ENCODE data around the gene TSPYL2. TPM values are rescaled to one million over a fixed set of nuclear protein-coding genes. Genes with fewer than 3 reads are reported as not detected.

TSPYL2 gene
- polyA plus RNA-seq, 1 donor from 2014 or later, result 19.3 TPM

DNA sequence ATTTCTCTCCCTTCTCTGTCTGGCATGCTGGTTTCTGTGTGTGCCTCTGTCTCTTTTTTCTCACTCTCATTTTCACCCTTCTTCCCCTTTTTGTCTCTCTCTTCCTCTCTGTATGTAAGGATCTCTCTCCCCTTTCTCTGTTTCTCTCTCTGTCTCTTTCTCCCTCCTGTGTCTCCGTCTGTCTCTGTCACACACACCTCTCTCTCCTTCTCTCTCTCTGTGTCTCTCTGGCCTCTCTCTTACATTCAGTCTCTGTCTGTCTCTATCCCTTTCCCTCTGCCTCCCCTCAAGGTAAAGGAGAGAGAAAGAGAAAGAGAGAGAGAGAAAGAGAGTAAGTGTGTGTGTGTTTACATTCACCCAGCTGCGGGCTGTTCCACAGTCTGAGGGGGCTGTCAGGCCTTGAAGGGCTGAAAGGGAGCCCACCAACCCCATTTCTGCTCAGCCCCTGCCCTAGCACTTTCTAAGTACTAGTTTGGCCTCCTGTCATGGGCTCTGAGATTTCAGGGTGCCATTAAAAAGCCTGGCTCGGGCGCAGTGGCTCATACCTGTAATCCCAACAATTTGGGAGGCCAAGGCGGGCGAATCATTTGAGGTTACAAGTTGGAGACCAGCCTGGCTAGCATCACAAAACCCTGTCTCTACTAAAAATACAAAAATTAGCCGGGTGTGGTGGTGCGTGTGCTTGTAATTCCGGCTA is 9.6 kb upstream of the TSPYL2 start:
- no peaks in the 10 kb centered on the region for H3K36me3 Mint-ChIP-seq
- H3K9me3 Mint-ChIP-seq, result no peaks in the 10 kb centered on the region
- H3K27ac Mint-ChIP-seq, result peak overlapping the region; percentile 3 to 92 (median 40)
- H3K4me1 Mint-ChIP-seq, result peaks cover 0 to 12% (median 5%) of the 10 kb centered on the region in 3 donors
- peaks cover 2% of the 10 kb centered on the region for H3K27me3 Mint-ChIP-seq
- H3K4me3 Mint-ChIP-seq, result peak overlapping the region; percentile 60 to 89 (median 84)

- H3K4me3 Mint-ChIP-seq, result peak overlapping the region in 2 of 4 donors; percentile 17 to 53
- peaks cover 2% of the 10 kb centered on the region for H3K27me3 Mint-ChIP-seq
- peak overlapping the region; percentile 3 to 75 (median 23) for H3K27ac Mint-ChIP-seq
- peaks cover 0 to 12% (median 5%) of the 10 kb centered on the region in 3 donors for H3K4me1 Mint-ChIP-seq
- H3K9me3 Mint-ChIP-seq, result no peaks in the 10 kb centered on the region
- H3K36me3 Mint-ChIP-seq, result no peaks in the 10 kb centered on the region
These were observed 9.0 kb upstream of the TSPYL2 start for GRCh38 chrX:53073115-53073586.

DNA sequence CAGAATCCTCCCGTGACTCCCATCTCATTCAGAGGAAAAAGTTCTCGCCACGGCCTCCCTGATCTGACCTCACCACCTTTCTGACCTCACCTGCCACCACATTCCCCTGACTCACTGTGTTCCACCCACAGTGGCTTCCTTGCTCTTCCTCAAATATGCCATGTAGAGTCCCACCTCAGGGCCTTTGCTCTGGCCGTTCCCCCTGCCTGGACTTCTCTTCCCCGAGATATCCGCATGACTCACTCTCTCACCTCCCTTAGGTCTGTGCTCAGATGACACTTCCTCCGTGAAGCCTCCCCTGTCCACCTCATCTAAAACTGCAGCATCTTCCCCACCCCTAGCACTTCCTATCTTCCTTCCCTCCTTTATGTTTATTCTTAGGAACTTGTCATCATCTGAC is 7.2 kb upstream of the TSPYL2 start:
- H3K36me3 Mint-ChIP-seq, result no peaks in the 10 kb centered on the region
- no peaks in the 10 kb centered on the region for H3K9me3 Mint-ChIP-seq
- H3K4me1 Mint-ChIP-seq, result peaks cover 0 to 12% (median 5%) of the 10 kb centered on the region in 3 donors
- H3K27ac Mint-ChIP-seq, result no peak overlapping the region
- no peak overlapping the region for H3K4me3 Mint-ChIP-seq
- H3K27me3 Mint-ChIP-seq, result peaks cover 2% of the 10 kb centered on the region

GRCh38 chrX:53076671-53077070 is 5.5 kb upstream of the TSPYL2 start:
- Mint-ChIP-seq H3K4me3 (no peak overlapping the region), H3K4me1 (peaks cover 0 to 11% (median 5%) of the 10 kb centered on the region in 3 donors), H3K27me3 (no peaks in the 10 kb centered on the region), H3K36me3 (no peaks in the 10 kb centered on the region), H3K27ac (no peak overlapping the region), H3K9me3 (no peaks in the 10 kb centered on the region)

DNA sequence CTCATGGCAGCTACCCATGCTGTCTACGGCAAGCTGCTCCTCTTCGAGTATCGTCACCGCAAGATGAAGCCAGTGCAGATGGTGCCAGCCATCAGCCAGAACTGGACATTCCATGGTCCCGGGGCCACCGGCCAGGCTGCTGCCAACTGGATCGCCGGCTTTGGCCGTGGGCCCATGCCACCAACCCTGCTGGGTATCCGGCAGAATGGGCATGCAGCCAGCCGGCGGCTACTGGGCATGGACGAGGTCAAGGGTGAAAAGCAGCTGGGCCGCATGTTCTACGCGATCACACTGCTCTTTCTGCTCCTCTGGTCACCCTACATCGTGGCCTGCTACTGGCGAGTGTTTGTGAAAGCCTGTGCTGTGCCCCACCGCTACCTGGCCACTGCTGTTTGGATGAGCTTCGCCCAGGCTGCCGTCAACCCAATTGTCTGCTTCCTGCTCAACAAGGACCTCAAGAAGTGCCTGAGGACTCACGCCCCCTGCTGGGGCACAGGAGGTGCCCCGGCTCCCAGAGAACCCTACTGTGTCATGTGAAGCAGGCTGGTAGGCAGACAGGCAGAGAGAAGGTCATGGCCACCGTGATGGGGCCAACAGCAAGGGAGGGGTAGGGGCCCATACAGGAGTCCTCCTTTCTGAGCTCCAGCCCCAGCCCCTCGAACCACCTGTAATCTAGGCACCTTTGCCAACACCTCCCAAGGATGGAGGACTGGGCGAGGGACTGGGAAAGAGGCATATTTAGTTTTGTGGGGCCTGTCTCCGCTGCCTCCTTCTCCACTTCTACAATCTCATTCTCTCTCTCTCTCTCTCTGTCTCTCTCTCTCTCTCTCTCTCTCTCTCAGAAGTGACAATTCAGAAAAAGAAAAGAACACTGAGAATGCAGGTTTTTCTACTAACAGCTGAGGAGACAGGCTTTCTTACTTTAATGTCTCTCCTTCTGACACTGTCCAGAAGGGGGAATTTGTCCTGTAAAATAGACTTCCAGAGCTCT is 4.7 kb upstream of the TSPYL2 start:
- no peaks in the 10 kb centered on the region for H3K9me3 Mint-ChIP-seq
- no peak overlapping the region for H3K4me3 Mint-ChIP-seq
- peaks cover 0 to 4% (median under 1%) of the 10 kb centered on the region in 3 donors for H3K4me1 Mint-ChIP-seq
- H3K27ac Mint-ChIP-seq, result peak overlapping the region in 1 of 3 donors; percentile 13
- no peaks in the 10 kb centered on the region for H3K27me3 Mint-ChIP-seq
- H3K36me3 Mint-ChIP-seq, result no peaks in the 10 kb centered on the region

DNA sequence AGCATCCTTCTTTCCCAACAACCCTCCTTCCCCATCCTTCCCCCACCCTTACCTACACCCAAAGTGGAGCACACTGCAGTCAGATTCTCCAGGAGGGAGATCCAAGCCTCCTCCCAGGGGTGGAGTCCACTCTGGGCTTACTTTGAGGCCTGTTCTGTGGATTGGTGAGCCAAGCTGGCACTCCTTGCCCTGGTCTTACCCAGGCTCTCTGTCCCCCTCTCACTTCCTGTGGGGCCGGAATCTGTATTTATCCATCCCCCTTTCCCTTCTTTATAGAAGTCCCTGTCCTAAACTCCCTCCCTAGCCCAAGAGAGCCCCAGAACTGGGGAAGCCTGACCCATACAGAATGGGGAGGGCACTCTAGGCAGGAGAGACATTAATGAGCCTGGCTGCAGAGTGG is 3.2 kb upstream of the TSPYL2 start:
- no peaks in the 10 kb centered on the region for H3K36me3 Mint-ChIP-seq
- no peaks in the 10 kb centered on the region for H3K27me3 Mint-ChIP-seq
- no peak overlapping the region for H3K4me3 Mint-ChIP-seq
- peaks cover 0 to 10% (median 10%) of the 10 kb centered on the region in 3 donors for H3K4me1 Mint-ChIP-seq
- no peak overlapping the region for H3K27ac Mint-ChIP-seq
- no peaks in the 10 kb centered on the region for H3K9me3 Mint-ChIP-seq

DNA sequence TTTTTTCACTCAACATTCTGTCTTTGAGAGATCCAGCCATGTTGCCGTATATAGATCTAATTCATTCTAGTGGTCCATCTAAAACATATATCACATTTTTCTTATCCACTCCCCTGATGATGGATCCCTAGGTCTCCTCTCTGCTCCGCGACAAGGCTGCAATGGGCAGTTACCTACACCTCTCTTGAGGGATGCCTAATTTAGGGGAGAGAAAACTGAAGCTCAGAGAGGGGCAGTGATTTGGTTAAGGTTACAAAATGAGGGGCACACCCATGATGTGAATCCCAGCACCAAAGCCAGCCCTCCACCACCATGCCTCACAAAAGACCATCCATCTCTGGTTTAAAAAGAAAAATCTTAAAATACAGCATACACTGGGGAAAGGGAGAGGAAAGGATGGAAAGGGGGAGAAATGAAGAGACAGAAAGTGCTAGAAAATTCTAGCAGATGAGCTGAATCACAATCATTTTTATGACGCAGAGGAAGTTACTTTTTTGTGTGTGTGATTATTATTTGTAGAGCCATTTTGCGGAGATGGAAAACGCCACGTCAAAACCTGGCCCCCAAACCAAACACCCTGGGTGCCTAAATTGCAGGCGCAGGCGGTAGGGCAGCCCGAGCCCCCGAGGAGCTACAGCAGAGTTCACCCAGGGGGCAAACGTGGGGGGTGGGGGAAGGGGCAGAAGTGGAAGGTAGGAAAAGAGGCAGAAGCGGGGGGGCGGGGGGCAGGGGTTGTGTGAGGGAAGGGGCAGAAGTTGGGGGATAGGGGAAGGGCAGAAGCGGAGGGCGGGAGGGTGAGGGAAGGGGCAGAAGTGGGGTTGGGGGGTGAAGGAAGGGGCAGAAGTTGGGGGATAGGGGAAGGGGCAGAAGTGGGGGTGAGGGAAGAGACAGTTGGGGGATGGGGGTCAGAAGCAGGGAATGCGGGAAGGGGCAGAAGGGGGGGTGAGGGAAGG is 1.3 kb upstream of the TSPYL2 start:
- peak overlapping the region; percentile 91 to 96 (median 95) for H3K27ac Mint-ChIP-seq
- no peaks in the 10 kb centered on the region for H3K27me3 Mint-ChIP-seq
- H3K4me1 Mint-ChIP-seq, result peaks cover 0 to 18% (median 15%) of the 10 kb centered on the region in 3 donors

GRCh38 chrX:53082773-53083616 is 828 bp downstream of the TSPYL2 start:
- H3K36me3 Mint-ChIP-seq, result no peaks in the 10 kb centered on the region
- no peaks in the 10 kb centered on the region for H3K9me3 Mint-ChIP-seq

More for the DNA sequence above, 1.3 kb upstream of the TSPYL2 start:
- peak overlapping the region; percentile 78 to 94 (median 85) for H3K4me3 Mint-ChIP-seq
- no peaks in the 10 kb centered on the region for H3K36me3 Mint-ChIP-seq
- H3K9me3 Mint-ChIP-seq, result no peaks in the 10 kb centered on the region

GRCh38 chrX:53084043-53084570 is 1.9 kb downstream of the TSPYL2 start:
- Mint-ChIP-seq H3K36me3 (no peaks in the 10 kb centered on the region), H3K4me1 (peaks cover 7 to 22% (median 22%) of the 10 kb centered on the region in 3 donors)

More at GRCh38 chrX:53082773-53083616, 828 bp downstream of the TSPYL2 start:
- peak overlapping the region; percentile 83 to 98 (median 88) for H3K27ac Mint-ChIP-seq
- H3K4me1 Mint-ChIP-seq, result peaks cover 0 to 19% (median 17%) of the 10 kb centered on the region in 3 donors
- H3K27me3 Mint-ChIP-seq, result no peaks in the 10 kb centered on the region
- H3K4me3 Mint-ChIP-seq, result peak overlapping the region; percentile 86 to 97 (median 90)

DNA sequence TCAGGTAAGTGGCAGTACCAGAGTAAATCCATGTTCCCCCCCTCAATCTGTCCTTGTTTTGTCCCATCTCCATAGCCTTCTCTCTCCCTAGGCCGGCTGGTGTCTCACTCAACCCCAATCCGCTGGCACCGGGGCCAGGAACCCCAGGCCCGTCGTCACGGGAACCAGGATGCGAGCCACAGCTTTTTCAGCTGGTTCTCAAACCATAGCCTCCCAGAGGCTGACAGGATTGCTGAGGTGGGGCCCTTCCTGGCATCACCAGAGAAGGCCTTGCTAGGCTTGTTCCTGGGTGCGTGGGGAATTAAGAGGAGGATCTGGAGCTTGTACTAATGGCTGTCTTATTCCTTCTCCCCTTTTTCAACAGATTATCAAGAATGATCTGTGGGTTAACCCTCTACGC is 2.7 kb downstream of the TSPYL2 start:
- Mint-ChIP-seq H3K4me3 (peak overlapping the region in 1 of 4 donors; percentile 15), H3K36me3 (no peaks in the 10 kb centered on the region), H3K9me3 (no peaks in the 10 kb centered on the region), H3K27me3 (peaks cover 2% of the 10 kb centered on the region), H3K27ac (peak overlapping the region in 1 of 3 donors; percentile 27), H3K4me1 (peaks cover 12 to 24% (median 22%) of the 10 kb centered on the region in 3 donors)

More at GRCh38 chrX:53084043-53084570, 1.9 kb downstream of the TSPYL2 start:
- peak overlapping the region in 1 of 4 donors; percentile 77 for H3K4me3 Mint-ChIP-seq
- peaks cover 2% of the 10 kb centered on the region for H3K27me3 Mint-ChIP-seq
- H3K9me3 Mint-ChIP-seq, result no peaks in the 10 kb centered on the region
- H3K27ac Mint-ChIP-seq, result peak overlapping the region in 1 of 3 donors; percentile 46

- no peaks in the 10 kb centered on the region for H3K36me3 Mint-ChIP-seq
- peaks cover 12 to 24% (median 21%) of the 10 kb centered on the region in 3 donors for H3K4me1 Mint-ChIP-seq
- peak overlapping the region in 1 of 4 donors; percentile 15 for H3K4me3 Mint-ChIP-seq
- peaks cover 2% of the 10 kb centered on the region for H3K27me3 Mint-ChIP-seq
- H3K9me3 Mint-ChIP-seq, result no peaks in the 10 kb centered on the region
- peak overlapping the region in 2 of 3 donors; percentile 1 to 50 for H3K27ac Mint-ChIP-seq
These were observed 3.6 kb downstream of the TSPYL2 start for GRCh38 chrX:53085661-53086229.

DNA sequence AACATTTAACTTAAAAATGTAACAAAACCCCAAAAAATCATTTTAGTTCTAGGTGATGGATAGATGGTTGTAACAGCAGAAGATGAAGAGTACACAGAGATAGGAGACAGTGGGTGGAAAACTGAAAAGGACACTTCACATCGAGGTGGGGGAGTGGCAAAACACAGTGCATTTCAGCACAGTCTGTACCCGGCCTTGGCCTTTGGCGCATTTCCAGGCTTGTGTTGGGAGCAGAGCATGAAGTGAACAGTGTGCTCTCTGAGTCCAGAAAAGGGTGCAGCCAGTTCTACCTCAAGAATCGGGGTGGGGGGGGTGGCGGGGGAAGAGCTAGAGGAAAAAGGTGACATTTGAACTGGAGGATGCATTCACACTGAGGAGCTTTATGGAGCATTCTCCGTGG is 4.3 kb downstream of the TSPYL2 start:
- Mint-ChIP-seq H3K4me3 (peak overlapping the region in 1 of 4 donors; percentile 47), H3K4me1 (peaks cover 12 to 24% (median 19%) of the 10 kb centered on the region in 3 donors)

More for the DNA sequence above, 4.3 kb downstream of the TSPYL2 start:
- Mint-ChIP-seq H3K9me3 (no peaks in the 10 kb centered on the region), H3K27ac (no peak overlapping the region), H3K27me3 (peaks cover 2% of the 10 kb centered on the region), H3K36me3 (no peaks in the 10 kb centered on the region)
